Measurements from ENCODE around the gene LMO1.

The LMO1 gene

DNA sequence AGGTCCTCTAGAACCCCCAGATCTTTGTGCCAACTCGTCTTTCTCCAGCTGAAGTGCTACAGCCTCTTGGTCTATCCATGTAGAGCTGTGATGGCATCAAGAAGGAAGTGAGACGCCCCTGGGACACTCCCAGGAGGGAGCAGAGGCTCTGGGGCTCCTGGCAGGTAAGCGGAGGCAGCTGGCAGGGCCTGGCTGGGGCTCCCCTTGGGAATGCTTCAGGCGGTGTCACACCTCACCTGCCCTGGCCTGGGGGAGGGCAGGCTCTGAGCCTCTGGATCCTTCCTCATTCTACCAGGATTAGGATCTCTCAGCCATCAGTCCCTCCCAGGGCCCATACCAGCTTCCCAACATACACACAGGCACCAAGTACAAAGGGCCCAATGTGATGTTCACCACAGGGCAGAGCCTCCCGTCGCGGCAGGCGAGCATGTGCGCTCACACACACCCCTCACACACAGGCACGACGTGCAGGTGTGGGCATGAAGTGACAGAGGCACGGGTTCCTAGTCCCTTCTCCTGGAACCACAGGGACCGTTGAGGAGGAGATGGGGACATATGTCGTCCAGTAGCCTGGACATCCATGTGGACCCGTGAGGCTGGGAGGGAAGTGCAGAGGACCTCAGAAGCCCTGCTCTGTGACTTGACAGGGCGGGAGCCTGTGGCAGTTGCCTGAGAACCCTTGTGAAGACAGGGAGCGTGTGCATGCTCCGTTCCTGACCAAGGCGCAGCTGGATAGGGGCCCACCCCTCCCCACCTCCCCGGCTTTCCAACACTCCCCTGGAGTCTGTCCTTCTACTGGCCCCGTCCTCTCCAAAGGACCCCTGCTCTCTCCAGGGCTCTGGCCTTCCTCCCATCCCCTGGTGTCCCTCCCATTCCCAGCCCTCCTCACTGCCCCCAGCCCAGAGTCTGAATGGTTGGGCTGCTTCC lies 32.5 kb downstream of the LMO1 start:
- in situ Hi-C loops (cut with HindIII; ENCODE audit: low sequenced_read_pairs): no loop called here
- TF ChIP-seq, protein P1, sequence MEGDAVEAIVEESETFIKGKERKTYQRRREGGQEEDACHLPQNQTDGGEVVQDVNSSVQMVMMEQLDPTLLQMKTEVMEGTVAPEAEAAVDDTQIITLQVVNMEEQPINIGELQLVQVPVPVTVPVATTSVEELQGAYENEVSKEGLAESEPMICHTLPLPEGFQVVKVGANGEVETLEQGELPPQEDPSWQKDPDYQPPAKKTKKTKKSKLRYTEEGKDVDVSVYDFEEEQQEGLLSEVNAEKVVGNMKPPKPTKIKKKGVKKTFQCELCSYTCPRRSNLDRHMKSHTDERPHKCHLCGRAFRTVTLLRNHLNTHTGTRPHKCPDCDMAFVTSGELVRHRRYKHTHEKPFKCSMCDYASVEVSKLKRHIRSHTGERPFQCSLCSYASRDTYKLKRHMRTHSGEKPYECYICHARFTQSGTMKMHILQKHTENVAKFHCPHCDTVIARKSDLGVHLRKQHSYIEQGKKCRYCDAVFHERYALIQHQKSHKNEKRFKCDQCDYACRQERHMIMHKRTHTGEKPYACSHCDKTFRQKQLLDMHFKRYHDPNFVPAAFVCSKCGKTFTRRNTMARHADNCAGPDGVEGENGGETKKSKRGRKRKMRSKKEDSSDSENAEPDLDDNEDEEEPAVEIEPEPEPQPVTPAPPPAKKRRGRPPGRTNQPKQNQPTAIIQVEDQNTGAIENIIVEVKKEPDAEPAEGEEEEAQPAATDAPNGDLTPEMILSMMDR (IDR thresholded peaks at IDR 0.05; ENCODE audit: low read depth, low read length, missing control alignments): no peak
- H3K4me3 ChIP-seq (ENCODE audit: low read depth, low read length): no peak overlapping the region
- DNase-seq (ENCODE audit: low read depth): no peak

DNA sequence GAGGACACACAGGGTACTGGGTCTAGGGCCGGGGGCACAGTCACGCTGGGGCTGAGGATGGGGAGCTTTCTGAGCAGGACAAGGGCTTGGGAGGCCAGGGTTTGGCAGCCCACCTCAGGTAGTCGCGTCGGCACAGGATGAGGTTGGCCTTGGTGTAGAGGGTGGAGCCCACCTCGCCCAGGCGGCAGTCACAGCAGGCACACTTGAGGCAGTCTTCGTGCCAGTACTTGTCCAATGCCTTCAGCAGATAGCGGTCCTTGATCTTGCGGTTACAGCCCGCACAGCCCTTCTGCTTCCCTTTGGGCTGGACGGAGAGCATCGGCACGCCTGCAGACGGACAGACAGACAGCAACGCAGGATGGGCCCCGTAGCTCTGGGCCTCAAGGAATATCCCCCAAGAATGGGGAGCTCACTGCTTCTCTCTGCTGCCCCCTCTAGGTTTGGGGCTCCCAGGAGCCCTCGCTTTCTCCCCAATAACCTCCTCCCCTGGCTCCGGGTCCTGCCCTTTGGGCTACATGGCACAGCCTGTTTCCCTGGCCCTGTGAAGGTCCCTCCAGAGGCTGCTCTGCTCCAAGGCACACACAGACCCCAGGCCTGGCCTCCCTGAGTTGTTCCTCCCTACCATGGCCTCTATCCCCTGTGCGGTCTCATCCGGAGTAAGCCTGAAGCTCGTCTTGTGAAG lies 33.4 kb downstream of the LMO1 start:
- no peak overlapping the region for H3K4me3 ChIP-seq (ENCODE audit: low read depth, low read length)
- in situ Hi-C loops (cut with HindIII; ENCODE audit: low sequenced_read_pairs): no loop called here
- TF ChIP-seq, protein P1 (IDR thresholded peaks at IDR 0.05; ENCODE audit: low read depth, low read length, missing control alignments): peak; percentile 6
- DNase-seq (ENCODE audit: low read depth): no peak

DNA sequence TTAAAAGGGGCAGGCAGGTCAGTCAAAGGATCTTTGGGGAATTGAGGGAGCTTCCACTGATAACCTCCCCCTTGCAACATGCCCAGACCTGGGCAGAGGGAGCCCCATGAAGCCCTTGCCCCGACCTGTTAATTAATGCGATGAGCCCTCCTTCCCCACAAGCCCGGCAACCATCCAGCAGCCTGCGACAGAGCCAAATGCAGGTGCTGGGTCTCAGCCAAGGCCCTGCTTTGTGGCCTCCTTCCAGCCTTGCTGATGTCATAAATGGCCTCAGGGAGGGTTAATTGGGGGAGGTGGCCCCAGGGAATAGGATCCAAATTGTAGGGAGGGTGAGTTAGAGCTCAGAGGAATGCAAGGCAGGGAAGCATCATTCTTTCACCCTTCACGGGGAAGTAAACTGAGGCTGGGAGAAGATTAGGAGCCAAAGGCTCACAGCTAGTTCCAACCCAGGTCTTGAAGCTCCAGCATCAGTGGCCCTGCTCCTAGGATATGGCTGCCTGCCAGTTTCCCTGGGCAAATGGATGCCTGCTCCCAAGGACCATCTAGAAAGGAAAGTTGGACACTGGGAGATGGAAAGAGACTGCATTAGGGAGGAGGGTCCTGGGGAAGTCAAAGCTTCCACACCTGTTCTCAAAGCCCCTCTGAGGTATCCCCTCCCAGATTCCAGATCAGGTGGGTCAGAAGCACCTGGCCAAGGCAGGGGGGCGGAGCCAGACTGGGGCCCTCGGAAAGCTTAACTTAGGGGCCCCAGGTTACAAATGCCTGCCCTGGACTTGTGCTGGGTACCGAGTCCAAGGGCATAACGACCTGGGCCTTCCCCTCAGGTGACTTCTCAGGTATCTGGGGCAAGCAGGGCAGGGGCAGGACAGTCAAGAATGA lies 34.1 kb downstream of the LMO1 start:
- no peak for DNase-seq (ENCODE audit: low read depth)
- TF ChIP-seq, protein P1 (IDR thresholded peaks at IDR 0.05; ENCODE audit: low read depth, low read length, missing control alignments): no peak
- in situ Hi-C loops (cut with HindIII; ENCODE audit: low sequenced_read_pairs): no loop called here
- H3K4me3 ChIP-seq (ENCODE audit: low read depth, low read length): no peak overlapping the region

DNA sequence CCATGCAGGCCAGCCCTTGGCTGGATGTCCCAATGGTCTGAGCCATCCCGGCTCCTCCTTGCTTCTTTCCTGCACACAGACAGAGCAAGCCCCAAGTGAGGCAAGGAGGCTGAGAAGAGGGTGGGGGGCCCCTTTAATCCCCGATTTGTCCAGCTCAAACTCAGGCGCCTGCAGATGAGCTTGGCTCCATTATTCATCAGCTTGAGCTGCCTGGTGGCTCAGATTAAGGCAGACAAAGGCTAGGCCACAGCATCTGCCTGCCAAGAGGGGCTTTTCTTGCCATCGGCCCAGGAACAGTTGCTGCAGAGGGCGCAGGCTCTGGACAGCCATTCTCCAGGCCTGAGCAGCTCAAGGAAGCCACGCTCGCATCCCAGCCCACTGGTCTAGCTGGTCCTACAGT lies 35.4 kb downstream of the LMO1 start:
- in situ Hi-C loops (cut with HindIII; ENCODE audit: low sequenced_read_pairs): no loop called here
- H3K4me3 ChIP-seq (ENCODE audit: low read depth, low read length): no peak overlapping the region
- TF ChIP-seq, protein P1 (IDR thresholded peaks at IDR 0.05; ENCODE audit: low read depth, low read length, missing control alignments): no peak
- DNase-seq (ENCODE audit: low read depth): no peak

DNA sequence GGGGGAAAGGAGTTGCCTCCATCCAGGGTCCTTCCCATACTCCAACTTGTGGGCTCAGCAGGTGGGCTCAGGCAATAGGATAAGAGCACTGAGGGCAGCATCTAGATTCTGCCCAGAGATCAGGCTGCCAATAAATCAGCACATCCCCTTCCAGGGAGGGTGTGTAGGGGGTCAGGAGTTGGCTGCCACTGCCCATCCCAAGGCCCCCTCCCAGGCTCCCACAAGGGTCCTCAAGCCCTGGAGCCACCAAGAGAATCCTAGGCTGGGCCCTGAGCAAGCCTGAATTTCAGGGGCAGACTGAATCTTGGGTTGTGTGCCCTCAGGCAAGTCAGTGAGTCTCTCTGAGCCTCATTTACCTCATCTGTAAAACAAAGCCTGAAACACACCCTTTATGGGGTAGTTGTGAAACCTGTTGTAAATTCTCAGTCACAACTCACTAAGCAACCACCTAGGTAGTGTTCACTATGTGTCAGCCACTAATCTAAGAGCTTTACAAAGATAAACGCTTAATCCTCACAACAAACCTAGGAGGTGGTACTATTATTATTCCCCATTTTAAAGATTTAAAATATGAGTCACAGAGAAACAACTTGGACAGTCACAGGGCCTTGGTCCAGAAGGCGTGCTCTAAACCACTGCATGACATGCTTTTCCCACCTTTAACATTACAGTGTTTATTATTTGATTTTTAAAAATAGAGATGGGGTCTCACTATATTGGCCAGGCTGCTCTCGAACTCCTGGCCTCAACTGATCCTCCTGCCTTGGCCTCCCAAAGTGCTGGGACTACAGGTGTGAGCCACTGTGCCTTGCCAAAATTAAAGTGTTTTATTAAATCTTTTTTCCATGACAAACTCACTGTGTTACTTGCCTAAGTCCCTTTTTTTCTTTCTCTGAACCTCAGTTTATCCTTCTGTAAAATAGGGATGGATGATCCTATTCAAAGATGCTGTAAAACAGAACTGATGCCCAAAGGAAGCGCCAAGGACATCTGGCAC lies 36.2 kb downstream of the LMO1 start:
- DNase-seq (ENCODE audit: low read depth): no peak
- TF ChIP-seq, protein P1 (IDR thresholded peaks at IDR 0.05; ENCODE audit: low read depth, low read length, missing control alignments): no peak
- in situ Hi-C loops (cut with HindIII; ENCODE audit: low sequenced_read_pairs): no loop called here

More for the DNA sequence above, 36.2 kb downstream of the LMO1 start:
- H3K4me3 ChIP-seq (ENCODE audit: low read depth, low read length): no peak overlapping the region
